WTC11 (cell line): ENCODE data around the gene TSEN15. TPM values are rescaled to one million over a fixed set of nuclear protein-coding genes. Genes with fewer than 3 reads are reported as not detected.

Experiments
- ATAC-seq: fragments of 200-7000 bp; cut with Tn5 transposase; 2 replicates; pipeline ENCODE4 v1.10.0; 2021; ENCODE audit warnings: mild to moderate bottlenecking, moderate library complexity
- CTCF ChIA-PET: fragments of 300-600 bp; sonication (Branson Sonifier 250); formaldehyde crosslinking; loops from one replicate; lab custom pipeline; 2021; ENCODE audit warnings: antibody characterized with exemption; lab: Charles Lee
- POLR2A ChIA-PET: fragments of 350-600 bp; sonication (Branson Sonifier 250); formaldehyde crosslinking; loops from one replicate; lab custom pipeline; 2021; ENCODE audit warnings: antibody characterized with exemption; lab: Charles Lee
- DNase-seq: peaks from one replicate; pipeline ENCODE4 v3.0.0; 2021; ENCODE audit warnings: low spot score
- H3K27ac Mint-ChIP-seq: 2 replicates; pipeline ENCODE4 v1.8.0; 2021; ENCODE audit warnings: mixed read lengths
- H3K27me3 Mint-ChIP-seq: 2 replicates; pipeline ENCODE4 v1.8.0; 2021; ENCODE audit warnings: low read depth, mild to moderate bottlenecking, moderate library complexity, mixed read lengths
- H3K36me3 Mint-ChIP-seq: 2 replicates; pipeline ENCODE4 v1.8.0; 2021; ENCODE audit warnings: mixed read lengths
- H3K4me1 Mint-ChIP-seq: 2 replicates; pipeline ENCODE4 v1.8.0; 2022; ENCODE audit warnings: mixed read lengths
- H3K4me3 Mint-ChIP-seq: 2 replicates; pipeline ENCODE4 v1.8.0; 2021; ENCODE audit warnings: mild to moderate bottlenecking, moderate library complexity, mixed read lengths
- H3K9me3 Mint-ChIP-seq: 2 replicates; pipeline ENCODE4 v1.8.0; 2021; ENCODE audit warnings: mixed read lengths
- ATF1 ChIP-seq: sonication (generic); formaldehyde crosslinking; IDR thresholded peaks from 2 replicates; pipeline ENCODE4 v1.8.1; 2023; ENCODE audit warnings: mild to moderate bottlenecking, moderate library complexity, missing genetic modification reagents
- ATF3 ChIP-seq: sonication (generic); formaldehyde crosslinking; conservative IDR thresholded peaks from 2 replicates; pipeline ENCODE4 v1.8.1; 2022; ENCODE audit warnings: mild to moderate bottlenecking, missing genetic modification reagents
- CREM ChIP-seq: sonication (generic); formaldehyde crosslinking; IDR thresholded peaks from 2 replicates; pipeline ENCODE4 v1.8.1; 2022; ENCODE audit warnings: mild to moderate bottlenecking, missing genetic modification reagents, moderate library complexity
- CTCF ChIP-seq: fragments of 200-600 bp; IDR thresholded peaks from 2 replicates; pipeline ENCODE4 v1.8.0; 2022; ENCODE audit warnings: antibody characterized with exemption
- E2F4 ChIP-seq: sonication (generic); formaldehyde crosslinking; IDR thresholded peaks from 2 replicates; pipeline ENCODE4 v1.8.1; 2022; ENCODE audit warnings: low read depth, mild to moderate bottlenecking, moderate library complexity, missing genetic modification reagents, borderline replicate concordance
- E2F5 ChIP-seq: sonication (generic); formaldehyde crosslinking; IDR thresholded peaks from 2 replicates; pipeline ENCODE4 v1.8.1; 2022; ENCODE audit warnings: mild to moderate bottlenecking, moderate library complexity, missing genetic modification reagents
- ETV6 ChIP-seq: sonication (generic); formaldehyde crosslinking; IDR thresholded peaks from 2 replicates; pipeline ENCODE4 v1.8.1; 2022; ENCODE audit warnings: mild to moderate bottlenecking, missing genetic modification reagents
- FOXP4 ChIP-seq: sonication (generic); formaldehyde crosslinking; IDR thresholded peaks from 2 replicates; pipeline ENCODE4 v1.8.0; 2022; ENCODE audit warnings: mild to moderate bottlenecking, missing genetic modification reagents
- GABPB1 ChIP-seq: sonication (generic); formaldehyde crosslinking; IDR thresholded peaks from 2 replicates; pipeline ENCODE4 v1.8.1; 2023; ENCODE audit warnings: mild to moderate bottlenecking, missing genetic modification reagents
- IRF2 ChIP-seq: sonication (generic); formaldehyde crosslinking; IDR thresholded peaks from 2 replicates; pipeline ENCODE4 v1.8.0; 2022; ENCODE audit warnings: low read depth, missing genetic modification reagents, borderline replicate concordance
- NFATC4 ChIP-seq: fragments of 250-450 bp; sonication (Bioruptor Pico); IDR thresholded peaks from 2 replicates; pipeline ENCODE4 v1.9.0; 2021; ENCODE audit warnings: mild to moderate bottlenecking
- PRRX2 ChIP-seq: fragments of 250-450 bp; sonication (Bioruptor Pico); IDR thresholded peaks from 2 replicates; pipeline ENCODE4 v1.8.0; 2021; ENCODE audit warnings: mild to moderate bottlenecking
- RELA ChIP-seq: sonication (generic); formaldehyde crosslinking; IDR thresholded peaks from 2 replicates; pipeline ENCODE4 v1.8.1; 2022; ENCODE audit warnings: missing genetic modification reagents, mild to moderate bottlenecking, borderline replicate concordance
- RORB ChIP-seq: fragments of 250-450 bp; sonication (Bioruptor Pico); IDR thresholded peaks from 2 replicates; pipeline ENCODE4 v1.9.0; 2021; ENCODE audit warnings: mild to moderate bottlenecking
- ZNF671 ChIP-seq: fragments of 250-450 bp; sonication (Bioruptor Pico); IDR thresholded peaks from 2 replicates; pipeline ENCODE4 v1.8.0; 2021; ENCODE audit warnings: mild to moderate bottlenecking
- ZSCAN18 ChIP-seq: fragments of 250-450 bp; sonication (Bioruptor Pico); IDR thresholded peaks from 2 replicates; pipeline ENCODE4 v2.1.2; 2022; ENCODE audit warnings: mild to moderate bottlenecking, moderate library complexity
- total RNA-seq: library from RNA; stranded (reverse); gene quantifications from 3 replicates; pipeline ENCODE4 v1.2.3, GENCODE V29; 2021

The TSEN15 gene
- total RNA-seq, 1 experiment from 2014 or later: 23.8 TPM

GRCh38 chr1:184004935-184005334 is 46.6 kb upstream of the TSEN15 start (continued):
- no peak for TF ChIP-seq FOXP4
- no peak for TF ChIP-seq NFATC4

- DNase-seq (no peak), ATAC-seq (no peak)
- ChIA-PET CTCF (interaction anchor here (1.3 kb wide), 1 partner anchor 28 kb away, joined by 3 read pairs; no protein-coding TSS in a partner anchor), POLR2A (no interaction called here)
- H3K9me3 Mint-ChIP-seq: no peaks in the 10 kb centered on the region
- TF ChIP-seq ATF3 (no peak), RORB (CRISPR knock-in tag) (no peak), E2F5 (CRISPR knock-in tag) (no peak), E2F4 (CRISPR knock-in tag) (no peak), CREM (no peak), CTCF (no peak), ETV6 (no peak), ATF1 (CRISPR knock-in tag) (no peak)
- H3K36me3 Mint-ChIP-seq: no peaks in the 10 kb centered on the region
- H3K27ac Mint-ChIP-seq: no peak overlapping the region
- no peak overlapping the region for H3K4me3 Mint-ChIP-seq
- H3K27me3 Mint-ChIP-seq: no peaks in the 10 kb centered on the region
- H3K4me1 Mint-ChIP-seq: peaks cover 6% of the 10 kb centered on the region
Observed at GRCh38 chr1:184005506-184005905, 46.0 kb upstream of the TSEN15 start.

- Mint-ChIP-seq H3K36me3 (peaks cover 4% of the 10 kb centered on the region; the same call in 1 of the 2 replicates), H3K9me3 (peaks cover 17% of the 10 kb centered on the region), H3K4me3 (no peak overlapping the region), H3K27me3 (no peaks in the 10 kb centered on the region; the same call in 1 of the 2 replicates), H3K27ac (no peak overlapping the region), H3K4me1 (peaks cover 3% of the 10 kb centered on the region; the same call in 1 of the 2 replicates)
- ChIA-PET POLR2A (no interaction called here), CTCF (no interaction called here)
- no peak for TF ChIP-seq GABPB1
- TF ChIP-seq RORB (CRISPR knock-in tag): no peak
- TF ChIP-seq PRRX2 (CRISPR knock-in tag): no peak
- TF ChIP-seq ZNF671 (CRISPR knock-in tag): no peak
- DNase-seq (no peak), ATAC-seq (peak; percentile 73)
Observed at GRCh38 chr1:184010788-184011187, 40.7 kb upstream of the TSEN15 start.

- Mint-ChIP-seq H3K27ac (no peak overlapping the region), H3K36me3 (peaks cover 4% of the 10 kb centered on the region; the same call in 1 of the 2 replicates), H3K9me3 (peaks cover 17% of the 10 kb centered on the region), H3K4me1 (peaks cover 3% of the 10 kb centered on the region; the same call in 1 of the 2 replicates), H3K4me3 (no peak overlapping the region), H3K27me3 (no peaks in the 10 kb centered on the region; the same call in 1 of the 2 replicates)
- DNase-seq (no peak), ATAC-seq (no peak)
- no peak for TF ChIP-seq ZSCAN18 (CRISPR knock-in tag)
- TF ChIP-seq RELA (CRISPR knock-in tag): no peak
- no peak for TF ChIP-seq IRF2 (CRISPR knock-in tag)
- ChIA-PET POLR2A (no interaction called here), CTCF (no interaction called here)
Observed at GRCh38 chr1:184012187-184012586, 39.3 kb upstream of the TSEN15 start.
